A673 (cell line): ENCODE measurements around the gene FHIT.

Source experiments
- EZH2 ChIP-seq: fragments of 200-600 bp; sonication (generic); IDR thresholded peaks from 2 replicates; pipeline ENCODE4 v1.6.1; 2017; ENCODE audit warnings: borderline replicate concordance, low read depth, mild to moderate bottlenecking, mixed read lengths, antibody characterized with exemption, low read length; ENCODE audit not compliant: poor library complexity, severe bottlenecking
- TF ChIP-seq, protein P1 (sequence below): fragments of 300-800, 200-600 bp; sonication (generic); conservative IDR thresholded peaks from 2 replicates; pipeline ENCODE4 v1.5.1; 2017; ENCODE audit warnings: low read depth, mild to moderate bottlenecking, antibody characterized with exemption, low read length, moderate library complexity, mixed read lengths

DNA sequence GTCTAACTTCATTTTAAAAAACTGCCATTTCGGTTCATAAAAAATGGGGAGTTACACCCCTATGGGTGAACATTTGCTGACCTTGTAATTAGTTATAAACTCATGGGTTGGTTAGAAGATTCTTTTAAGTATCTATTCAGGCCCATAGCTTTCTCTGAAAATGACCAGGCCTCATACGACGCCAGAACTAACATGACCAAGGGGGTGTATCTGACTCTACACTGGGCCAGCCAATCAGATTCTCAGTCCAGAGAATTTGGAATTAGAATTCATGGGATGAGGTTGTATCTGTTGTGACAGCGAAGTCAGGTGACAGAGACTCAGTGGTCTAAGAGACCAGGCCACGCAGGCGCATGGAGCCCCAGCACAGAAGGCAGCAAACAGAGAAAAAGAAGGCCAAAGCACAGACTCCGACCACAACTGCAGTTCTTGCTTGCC lies 981.4 kb downstream of the FHIT start:
- TF ChIP-seq EZH2 = no peak
- TF ChIP-seq, protein P1, sequence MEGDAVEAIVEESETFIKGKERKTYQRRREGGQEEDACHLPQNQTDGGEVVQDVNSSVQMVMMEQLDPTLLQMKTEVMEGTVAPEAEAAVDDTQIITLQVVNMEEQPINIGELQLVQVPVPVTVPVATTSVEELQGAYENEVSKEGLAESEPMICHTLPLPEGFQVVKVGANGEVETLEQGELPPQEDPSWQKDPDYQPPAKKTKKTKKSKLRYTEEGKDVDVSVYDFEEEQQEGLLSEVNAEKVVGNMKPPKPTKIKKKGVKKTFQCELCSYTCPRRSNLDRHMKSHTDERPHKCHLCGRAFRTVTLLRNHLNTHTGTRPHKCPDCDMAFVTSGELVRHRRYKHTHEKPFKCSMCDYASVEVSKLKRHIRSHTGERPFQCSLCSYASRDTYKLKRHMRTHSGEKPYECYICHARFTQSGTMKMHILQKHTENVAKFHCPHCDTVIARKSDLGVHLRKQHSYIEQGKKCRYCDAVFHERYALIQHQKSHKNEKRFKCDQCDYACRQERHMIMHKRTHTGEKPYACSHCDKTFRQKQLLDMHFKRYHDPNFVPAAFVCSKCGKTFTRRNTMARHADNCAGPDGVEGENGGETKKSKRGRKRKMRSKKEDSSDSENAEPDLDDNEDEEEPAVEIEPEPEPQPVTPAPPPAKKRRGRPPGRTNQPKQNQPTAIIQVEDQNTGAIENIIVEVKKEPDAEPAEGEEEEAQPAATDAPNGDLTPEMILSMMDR = no peak
